ENCODE results near the gene GAS2L2.

GAS2L2 gene

GRCh38 chr17:35752945-35753764 is at the start of gene GAS2L2:
Gene GAS2L2, minus strand, starts transcription at chr17:35753239. Its CDS starts 389 bp downstream, at chr17:35752850.
- Histone ChIP-seq H3K27me3 (ENCODE audit: insufficient read depth, low read length) (peaks cover 22% of the 10 kb centered on the region), H2AFZ (ENCODE audit: low read depth, low read length) (no peak within 1 kb of the TSS), H3K36me3 (ENCODE audit: insufficient read depth, low read length) (no peaks in the 10 kb centered on the region), H3K4me1 (ENCODE audit: insufficient read depth, low read length) (peaks cover 8% of the 10 kb centered on the region), H3K9me3 (ENCODE audit: low read length) (no peaks in the 10 kb centered on the region), H3K4me3 (ENCODE audit: low read length) (no peak within 1 kb of the TSS)

DNA sequence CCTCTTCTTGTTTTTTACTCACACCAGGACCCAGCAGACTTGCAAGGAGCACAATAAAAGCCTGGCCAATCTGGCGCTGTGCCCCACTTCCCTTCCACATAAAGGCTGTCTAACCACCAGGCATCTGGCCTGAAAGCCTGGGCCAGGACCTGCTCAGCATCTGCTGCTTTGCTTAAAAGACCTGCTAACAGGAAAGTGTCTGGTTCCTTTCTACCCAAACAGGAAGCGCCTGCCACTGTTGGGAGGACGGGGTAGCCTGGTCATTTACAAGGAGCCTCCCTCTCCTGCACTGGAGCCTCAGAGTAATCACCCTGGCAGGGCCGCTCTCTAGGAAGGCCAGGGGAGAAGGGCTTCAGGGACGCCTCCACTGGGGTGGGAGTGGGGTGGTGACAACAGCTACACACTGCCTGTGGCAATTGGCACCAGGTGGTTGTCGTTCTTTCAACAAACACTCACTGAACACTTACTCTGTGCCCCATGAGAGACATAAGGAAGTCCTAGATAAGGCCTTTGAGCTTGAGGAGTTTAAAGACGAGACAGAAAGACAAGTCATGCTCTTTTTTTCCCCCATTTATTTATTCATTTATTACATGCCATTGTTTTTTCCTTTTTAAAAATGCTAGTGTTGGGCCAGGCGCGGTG is 48.7 kb upstream of the GAS2L2 start:
- peaks cover 7% of the 10 kb centered on the region for H3K4me1 ChIP-seq (ENCODE audit: insufficient read depth, low read length)
- no peak overlapping the region for H2AFZ ChIP-seq (ENCODE audit: low read depth, low read length)
- H3K4me3 ChIP-seq (ENCODE audit: low read length): no peak overlapping the region
- H3K36me3 ChIP-seq (ENCODE audit: insufficient read depth, low read length): no peaks in the 10 kb centered on the region
- no peaks in the 10 kb centered on the region for H3K9me3 ChIP-seq (ENCODE audit: low read length)
- H3K27me3 ChIP-seq (ENCODE audit: insufficient read depth, low read length): peaks cover 25% of the 10 kb centered on the region

DNA sequence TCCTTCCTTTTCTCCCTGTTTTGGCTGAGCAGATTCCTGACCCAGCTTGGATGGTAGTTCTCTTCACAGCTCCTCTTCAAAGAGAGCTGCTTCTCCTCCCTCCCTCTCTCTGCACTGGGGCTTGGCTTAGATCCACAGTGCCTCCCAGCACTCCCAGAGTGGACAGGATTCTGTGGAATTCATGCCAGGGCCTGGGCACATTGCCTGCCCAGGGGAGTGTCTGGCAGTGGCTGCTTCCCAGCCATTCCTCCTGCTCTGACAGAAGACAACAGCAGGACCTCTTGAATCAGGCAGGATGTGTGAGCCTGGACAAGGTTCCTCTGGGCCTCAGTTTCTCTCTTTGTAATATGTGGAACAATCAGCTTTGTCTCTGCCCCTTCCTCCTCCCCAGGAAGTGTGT is 46.9 kb upstream of the GAS2L2 start:
- Histone ChIP-seq H2AFZ (ENCODE audit: low read depth, low read length) (no peak overlapping the region), H3K36me3 (ENCODE audit: insufficient read depth, low read length) (no peaks in the 10 kb centered on the region), H3K4me3 (ENCODE audit: low read length) (no peak overlapping the region), H3K27me3 (ENCODE audit: insufficient read depth, low read length) (peaks cover 41% of the 10 kb centered on the region), H3K9me3 (ENCODE audit: low read length) (no peaks in the 10 kb centered on the region), H3K4me1 (ENCODE audit: insufficient read depth, low read length) (peaks cover 4% of the 10 kb centered on the region)

GRCh38 chr17:35797918-35798317 is 44.9 kb upstream of the GAS2L2 start:
- H3K4me1 ChIP-seq (ENCODE audit: insufficient read depth, low read length): peaks cover 7% of the 10 kb centered on the region

DNA sequence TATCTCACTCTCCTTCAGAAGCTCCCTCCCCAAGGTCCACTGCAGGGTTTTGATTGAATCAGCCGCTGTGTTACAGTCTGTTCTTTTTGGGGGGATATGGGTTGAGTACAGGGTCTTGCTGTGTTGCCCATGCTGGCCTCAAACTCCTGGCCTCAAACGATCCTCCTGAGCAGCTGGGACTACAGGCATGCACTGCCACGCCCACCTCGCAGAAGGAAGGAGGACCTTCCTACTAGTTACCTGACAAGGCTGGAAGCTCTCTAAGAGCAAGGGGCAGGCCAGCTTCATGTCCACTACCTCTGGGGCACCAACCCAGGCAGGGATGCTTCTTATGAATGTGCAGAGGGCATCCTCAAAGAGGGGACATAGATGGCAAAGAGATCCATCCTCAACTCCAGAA is 44.3 kb upstream of the GAS2L2 start:
- Histone ChIP-seq H3K27me3 (ENCODE audit: insufficient read depth, low read length) (peaks cover 66% of the 10 kb centered on the region), H3K4me3 (ENCODE audit: low read length) (no peak overlapping the region), H2AFZ (ENCODE audit: low read depth, low read length) (no peak overlapping the region), H3K36me3 (ENCODE audit: insufficient read depth, low read length) (no peaks in the 10 kb centered on the region), H3K4me1 (ENCODE audit: insufficient read depth, low read length) (peaks cover 7% of the 10 kb centered on the region), H3K9me3 (ENCODE audit: low read length) (no peaks in the 10 kb centered on the region)

More at GRCh38 chr17:35797918-35798317, 44.9 kb upstream of the GAS2L2 start:
- Histone ChIP-seq H3K9me3 (ENCODE audit: low read length) (no peaks in the 10 kb centered on the region), H3K27me3 (ENCODE audit: insufficient read depth, low read length) (peaks cover 60% of the 10 kb centered on the region), H3K4me3 (ENCODE audit: low read length) (no peak overlapping the region), H2AFZ (ENCODE audit: low read depth, low read length) (no peak overlapping the region), H3K36me3 (ENCODE audit: insufficient read depth, low read length) (no peaks in the 10 kb centered on the region)

DNA sequence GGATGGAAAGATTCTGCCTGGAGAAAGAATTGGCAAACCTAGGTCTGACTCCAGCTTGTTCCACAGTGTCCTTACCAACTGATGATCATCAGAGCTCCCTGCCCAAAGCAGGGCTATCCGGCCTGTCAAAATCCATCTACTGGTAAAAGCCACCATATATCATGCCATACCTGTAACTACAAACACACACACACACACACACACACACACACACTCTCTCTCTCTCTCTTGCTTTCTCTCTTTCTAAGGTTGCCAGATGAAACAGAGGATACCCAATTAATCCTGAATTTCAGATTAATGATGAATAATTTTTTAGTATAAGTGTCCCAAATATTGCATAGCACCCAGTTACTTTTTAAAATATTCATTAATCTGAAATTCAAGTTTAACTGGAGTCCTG is 43.9 kb upstream of the GAS2L2 start:
- Histone ChIP-seq H2AFZ (ENCODE audit: low read depth, low read length) (no peak overlapping the region), H3K27me3 (ENCODE audit: insufficient read depth, low read length) (peaks cover 70% of the 10 kb centered on the region), H3K9me3 (ENCODE audit: low read length) (no peaks in the 10 kb centered on the region), H3K4me1 (ENCODE audit: insufficient read depth, low read length) (peaks cover 7% of the 10 kb centered on the region), H3K4me3 (ENCODE audit: low read length) (no peak overlapping the region), H3K36me3 (ENCODE audit: insufficient read depth, low read length) (no peaks in the 10 kb centered on the region)

DNA sequence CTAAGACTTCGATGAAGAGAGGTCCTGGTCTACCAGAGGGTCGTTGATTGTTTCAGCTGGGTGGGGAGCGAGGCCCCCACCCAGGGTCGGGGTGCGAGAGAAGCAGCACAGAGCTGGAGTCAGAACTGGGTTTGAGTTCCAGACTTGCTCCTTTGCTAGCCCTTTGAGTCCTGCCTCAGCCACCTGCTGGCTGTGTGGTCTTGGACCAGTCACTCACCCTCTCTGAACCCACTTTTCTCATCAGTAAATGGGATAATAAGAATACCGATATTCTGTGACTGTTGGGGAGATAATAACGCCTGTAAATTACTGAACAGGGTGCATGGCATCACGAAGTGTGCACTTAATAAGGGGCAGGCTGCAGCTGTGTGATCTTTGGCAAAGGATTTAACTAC is 42.8 kb upstream of the GAS2L2 start:
- H3K9me3 ChIP-seq (ENCODE audit: low read length): no peaks in the 10 kb centered on the region
- H3K4me3 ChIP-seq (ENCODE audit: low read length): peak overlapping the region; percentile 31
- peaks cover 7% of the 10 kb centered on the region for H3K4me1 ChIP-seq (ENCODE audit: insufficient read depth, low read length)
- H2AFZ ChIP-seq (ENCODE audit: low read depth, low read length): no peak overlapping the region
- H3K36me3 ChIP-seq (ENCODE audit: insufficient read depth, low read length): no peaks in the 10 kb centered on the region
- H3K27me3 ChIP-seq (ENCODE audit: insufficient read depth, low read length): peaks cover 79% of the 10 kb centered on the region

DNA sequence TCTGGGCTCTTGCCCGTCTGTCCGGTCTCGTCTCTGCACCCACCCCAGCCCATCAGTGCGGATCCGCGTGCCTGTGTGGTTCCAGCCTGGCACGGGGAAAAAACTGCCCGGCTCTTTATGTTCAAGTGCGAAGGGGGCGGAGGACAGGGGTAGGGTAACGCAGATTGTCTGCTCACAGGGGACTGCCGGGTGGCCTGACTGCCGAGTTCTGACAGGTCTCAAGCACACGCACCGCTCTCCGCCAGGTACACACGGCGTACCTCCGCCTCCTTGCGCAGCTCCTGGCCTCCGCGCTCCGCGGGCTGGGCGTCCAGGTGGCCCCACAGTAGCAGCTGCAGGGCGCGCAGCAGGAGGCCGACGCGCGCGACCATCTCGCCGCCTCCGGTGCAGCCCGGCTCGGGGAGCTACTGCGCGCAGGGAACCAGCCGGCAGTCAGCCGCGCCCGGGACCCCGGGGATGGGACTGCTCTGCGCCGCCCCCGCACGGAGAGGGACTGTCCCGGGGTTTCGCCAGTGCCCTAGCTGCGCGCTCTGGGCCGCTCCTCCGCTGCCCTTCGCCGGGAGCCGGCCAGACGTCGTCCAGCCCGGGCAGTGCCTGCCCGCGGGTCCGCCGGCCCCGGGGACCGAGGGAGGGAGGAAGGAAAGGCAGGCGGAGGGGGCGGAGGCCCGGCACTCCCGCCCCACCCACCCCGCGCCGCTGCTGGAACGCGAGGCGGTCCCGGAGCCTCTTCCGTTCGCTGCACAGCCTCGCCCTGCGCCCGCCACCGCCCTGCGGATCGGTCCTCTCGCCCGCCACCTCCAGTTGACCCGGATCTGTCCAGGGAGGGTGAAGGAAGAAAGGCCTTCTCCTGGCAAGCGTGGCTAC is 42.2 kb upstream of the GAS2L2 start, which contains the start of gene MMP28:
Gene MMP28 (minus strand): TSS at position 635 of the 864 bp plus-strand sequence. CDS start 264 bp downstream, at position 371.
- Histone ChIP-seq H3K27me3 (ENCODE audit: insufficient read depth, low read length) (peaks cover 79% of the 10 kb centered on the region), H3K36me3 (ENCODE audit: insufficient read depth, low read length) (no peaks in the 10 kb centered on the region), H3K9me3 (ENCODE audit: low read length) (no peaks in the 10 kb centered on the region), H3K4me1 (ENCODE audit: insufficient read depth, low read length) (peaks cover 7% of the 10 kb centered on the region), H2AFZ (ENCODE audit: low read depth, low read length) (peak within 1 kb of the TSS; percentile 43), H3K4me3 (ENCODE audit: low read length) (peak within 1 kb of the TSS; percentile 31)

- H3K36me3 ChIP-seq (ENCODE audit: insufficient read depth, low read length): no peaks in the 10 kb centered on the region
- no peak overlapping the region for H3K4me3 ChIP-seq (ENCODE audit: low read length)
- H2AFZ ChIP-seq (ENCODE audit: low read depth, low read length): no peak overlapping the region
- H3K9me3 ChIP-seq (ENCODE audit: low read length): no peaks in the 10 kb centered on the region
- peaks cover 79% of the 10 kb centered on the region for H3K27me3 ChIP-seq (ENCODE audit: insufficient read depth, low read length)
- peaks cover 7% of the 10 kb centered on the region for H3K4me1 ChIP-seq (ENCODE audit: insufficient read depth, low read length)
Measured at GRCh38 chr17:35793257-35793656, 40.2 kb upstream of the GAS2L2 start.

DNA sequence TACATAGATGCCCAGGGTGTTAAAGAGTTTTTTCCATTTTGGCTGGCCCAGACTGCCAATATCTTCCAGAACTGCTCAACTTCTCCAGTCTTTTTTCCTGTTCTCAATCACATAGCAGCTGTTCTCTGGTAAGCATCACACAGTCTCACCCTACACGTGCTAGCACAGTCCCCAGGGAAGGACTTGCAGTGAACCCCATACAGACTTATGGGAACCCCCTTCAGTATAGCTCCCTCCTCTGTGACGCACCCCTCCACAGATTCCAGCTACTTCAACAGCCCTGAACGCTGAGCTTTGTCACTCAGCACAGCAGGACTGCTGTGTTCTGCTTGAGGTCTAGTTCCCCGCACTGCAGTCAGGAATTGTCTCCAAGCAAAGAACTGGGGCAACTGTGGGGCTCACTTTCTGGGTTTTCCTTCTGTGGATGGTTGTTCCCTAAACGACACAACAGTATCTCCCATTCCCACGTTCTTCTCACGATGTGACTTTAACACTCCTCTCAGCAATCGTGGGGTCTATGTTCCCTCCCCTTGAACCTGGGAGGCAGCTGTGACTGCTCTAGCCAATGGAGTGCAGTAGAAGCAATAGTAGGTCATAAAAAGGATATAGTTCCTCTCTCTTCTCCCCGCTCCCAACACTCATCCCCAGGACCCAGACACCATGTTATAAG is 38.8 kb upstream of the GAS2L2 start:
- no peak overlapping the region for H2AFZ ChIP-seq (ENCODE audit: low read depth, low read length)
- peaks cover 71% of the 10 kb centered on the region for H3K27me3 ChIP-seq (ENCODE audit: insufficient read depth, low read length)
- H3K4me3 ChIP-seq (ENCODE audit: low read length): no peak overlapping the region
- peaks cover 7% of the 10 kb centered on the region for H3K4me1 ChIP-seq (ENCODE audit: insufficient read depth, low read length)
- no peaks in the 10 kb centered on the region for H3K9me3 ChIP-seq (ENCODE audit: low read length)
- H3K36me3 ChIP-seq (ENCODE audit: insufficient read depth, low read length): no peaks in the 10 kb centered on the region

- peaks cover 7% of the 10 kb centered on the region for H3K4me1 ChIP-seq (ENCODE audit: insufficient read depth, low read length)
- no peaks in the 10 kb centered on the region for H3K36me3 ChIP-seq (ENCODE audit: insufficient read depth, low read length)
- H3K4me3 ChIP-seq (ENCODE audit: low read length): no peak overlapping the region
- no peak overlapping the region for H2AFZ ChIP-seq (ENCODE audit: low read depth, low read length)
- H3K9me3 ChIP-seq (ENCODE audit: low read length): no peaks in the 10 kb centered on the region
- H3K27me3 ChIP-seq (ENCODE audit: insufficient read depth, low read length): peaks cover 61% of the 10 kb centered on the region
Measured at GRCh38 chr17:35790841-35791240, 37.8 kb upstream of the GAS2L2 start.

DNA sequence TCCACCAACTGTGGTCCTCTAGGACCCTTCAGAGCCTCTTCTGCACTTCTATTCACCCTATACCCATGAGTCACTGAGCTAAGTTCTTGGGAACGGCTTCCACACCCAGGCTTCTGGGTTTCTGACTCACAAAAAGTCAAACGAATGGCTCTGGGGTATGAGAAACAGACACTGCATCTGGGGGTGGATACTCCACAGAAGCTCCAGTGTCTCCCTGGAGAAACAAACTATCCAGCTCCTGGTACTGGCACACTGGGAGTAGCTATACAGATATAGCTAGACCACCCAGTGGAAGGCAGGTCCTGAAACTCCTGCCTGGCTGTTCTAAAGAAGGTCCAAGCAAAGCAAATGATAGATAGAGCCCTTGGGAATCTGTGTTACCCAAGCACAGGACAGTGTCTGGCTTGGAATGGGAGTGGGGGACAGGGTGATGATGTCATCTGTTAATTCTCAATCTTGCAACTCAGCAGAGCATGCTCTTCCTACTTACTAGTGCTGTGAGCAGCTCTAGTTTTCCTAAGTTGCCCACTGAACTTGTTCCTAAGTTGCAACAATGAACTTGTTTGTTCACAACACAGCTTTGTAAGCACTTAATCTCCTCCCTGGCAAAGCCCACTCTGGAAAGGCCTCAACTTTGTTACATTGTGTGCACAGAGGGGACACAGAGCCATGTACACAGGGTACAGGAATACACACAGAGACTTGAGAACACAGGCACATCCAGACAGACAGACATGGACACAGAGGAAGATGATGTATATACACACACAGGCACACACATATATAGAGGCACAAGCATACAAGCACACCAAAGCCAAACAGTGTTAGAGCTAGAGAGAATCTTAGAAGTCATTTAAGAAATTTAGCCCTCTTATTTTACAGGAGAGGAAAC is 35.7 kb upstream of the GAS2L2 start:
- H3K9me3 ChIP-seq (ENCODE audit: low read length): no peaks in the 10 kb centered on the region
- no peaks in the 10 kb centered on the region for H3K4me1 ChIP-seq (ENCODE audit: insufficient read depth, low read length)
- peaks cover 48% of the 10 kb centered on the region for H3K27me3 ChIP-seq (ENCODE audit: insufficient read depth, low read length)
- no peak overlapping the region for H3K4me3 ChIP-seq (ENCODE audit: low read length)
- H3K36me3 ChIP-seq (ENCODE audit: insufficient read depth, low read length): no peaks in the 10 kb centered on the region
- no peak overlapping the region for H2AFZ ChIP-seq (ENCODE audit: low read depth, low read length)

All from neuron (in vitro differentiated cells).